PC-9 (cell line): Measurements from ENCODE around the gene SIPA1L3.

Source experiments
- CTCF ChIP-seq: fragments of 200-600 bp; sonication (generic); conservative IDR thresholded peaks from 2 replicates; pipeline ENCODE4 v1.6.1; 2017; ENCODE audit warnings: mixed run types, antibody characterized with exemption, mild to moderate bottlenecking, moderate library complexity
- EZH2 ChIP-seq: fragments of 200-600 bp; sonication (generic); IDR thresholded peaks from 2 replicates; pipeline ENCODE4 v1.8.0; 2017; ENCODE audit warnings: antibody characterized with exemption, low read depth

DNA sequence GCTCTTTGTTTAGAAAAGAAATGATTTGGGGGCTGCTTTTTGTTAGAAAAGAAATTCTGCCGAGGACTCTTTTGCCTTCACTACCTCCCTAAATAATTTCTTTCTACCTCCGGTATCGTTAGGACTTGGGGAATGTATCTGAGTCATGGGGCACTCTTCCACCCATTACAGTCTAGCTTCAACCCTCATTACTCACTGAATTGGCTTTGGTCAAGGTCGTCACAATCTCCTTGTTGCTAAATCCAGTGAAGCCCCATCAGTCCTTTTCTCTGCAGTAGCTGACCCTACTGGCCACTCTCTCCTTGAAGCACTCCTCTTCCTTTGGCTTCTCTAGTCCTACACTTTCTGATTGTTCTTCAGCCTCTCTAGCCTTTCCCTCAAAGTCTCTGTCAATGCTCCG, 34.6 kb upstream of the SIPA1L3 start:
- TF ChIP-seq CTCF (no peak), EZH2 (no peak)
